Left colon (tissue), 2 donors: Measurements from ENCODE around the gene GPR37L1. TPM values are rescaled to one million over a fixed set of nuclear protein-coding genes. Genes with fewer than 3 reads are reported as not detected.
"Not testable (repeated sequence)": the region's sequence is repeated elsewhere in the genome, so short reads cannot be mapped to it uniquely, and the experiment has no call there.

Experiments used
- ATAC-seq: fragments of 200-7000 bp; cut with Tn5 transposase; one replicate; pipeline ENCODE4 v1.9.1; 2020; ENCODE audit warnings: mild to moderate bottlenecking, moderate library complexity
- DNase-seq, 2 donors: peaks; one replicate each; pipeline ENCODE4 v3.0.0-alpha.2; 2020
- intact Hi-C, 2 donors: fragments of 100-400 bp; cut with DNase I in 1 of 2; cut with micrococcal nuclease in 1 of 2; formaldehyde crosslinking; loops; one replicate each; pipeline versions ENCODE4 v1.11.2 to v1.14.0; 2022; cut with DNase I, micrococcal nuclease
- total RNA-seq, 2 donors: library from RNA; stranded (reverse); fragmentation: NEBNext Ultra II Directional; extraction: Animal tissue kit (Norgen Biotek cat#: 25700); gene quantifications; one replicate each; pipeline ENCODE4 v1.2.1, GENCODE V29; 2021
- donor health status: DM: no; HTN: no; CAD: no.
- donor health status: DM: yes; HTN: yes; CAD: no.

GPR37L1 gene
- total RNA-seq, 2 donors from 2014 or later: 0.76 to 2.1 TPM

GRCh38 chr1:202176949-202177927 lies 54.5 kb downstream of the GPR37L1 start:
- no peak for DNase-seq
- no peak for ATAC-seq
- intact Hi-C loops: no loop called here

- no peak for ATAC-seq
- intact Hi-C loops: no loop called here
- no peak for DNase-seq
These were observed 57.4 kb downstream of the GPR37L1 start for GRCh38 chr1:202179828-202180750.

- intact Hi-C loops, ATAC-seq, DNase-seq: not testable (repeated sequence)
These were observed 58.0 kb downstream of the GPR37L1 start for GRCh38 chr1:202180751-202181139.

GRCh38 chr1:202181586-202181985 lies 58.9 kb downstream of the GPR37L1 start:
- intact Hi-C loops: no loop called here
- ATAC-seq (no peak), DNase-seq (no peak)

GRCh38 chr1:202182040-202182877 lies 59.5 kb downstream of the GPR37L1 start:
- ATAC-seq (no peak), DNase-seq (no peak)
- intact Hi-C loops: no loop called here

Other genes starting within 250 kb of the GPR37L1 start
- 1 to 10 TPM; 1.7 to 2.6 TPM for gene SHISA4, start 234.0 kb upstream of the GPR37L1 start, total RNA-seq
- 10 to 100 TPM in 1 of 2 donors, 1 to 10 TPM in 1; 9.4 to 58.4 TPM for gene LMOD1, start 176.4 kb upstream of the GPR37L1 start, total RNA-seq
- gene TIMM17A, start 167.4 kb upstream of the GPR37L1 start, total RNA-seq: 10 to 100 TPM; 53.1 to 60.1 TPM
- 100 to 1,000 TPM; 124 to 139 TPM for gene RNPEP, start 140.3 kb upstream of the GPR37L1 start, total RNA-seq
- gene ELF3, start 112.3 kb upstream of the GPR37L1 start, total RNA-seq: 1,000 to 10,000 TPM; 1,089 to 1,608 TPM
- gene ARL8A, start 21.8 kb downstream of the GPR37L1 start, total RNA-seq: 10 to 100 TPM; 45.4 to 49.2 TPM
- 1 to 10 TPM; 1.8 to 4.7 TPM for gene PTPN7, start 37.7 kb downstream of the GPR37L1 start, total RNA-seq
- gene LGR6, start 70.9 kb downstream of the GPR37L1 start, total RNA-seq: 1 to 10 TPM; 1.1 to 1.9 TPM
- gene UBE2T, start 219.0 kb downstream of the GPR37L1 start, total RNA-seq: 1 to 10 TPM; 5.2 to 8.9 TPM
- gene PPP1R12B, start 225.8 kb downstream of the GPR37L1 start, total RNA-seq: 100 to 1,000 TPM in 1 of 2 donors, 10 to 100 TPM in 1; 71.0 to 104 TPM